Mesodermal cell (in vitro differentiated cells): ENCODE results near the gene DTD2. TPM values are rescaled to one million over a fixed set of nuclear protein-coding genes. Genes with fewer than 3 reads are reported as not detected.

Experiments
- H3K27ac ChIP-seq: 2 replicates; pipeline ENCODE4 v1.7.0; 2013; ENCODE audit warnings: mild to moderate bottlenecking, low read depth, low read length, moderate library complexity; ENCODE audit not compliant: severe bottlenecking
- H3K36me3 ChIP-seq: 2 replicates; pipeline ENCODE4 v1.7.1; 2013; ENCODE audit warnings: mild to moderate bottlenecking, low read length, moderate library complexity; ENCODE audit not compliant: control insufficient read depth, insufficient read depth
- H3K4me1 ChIP-seq: one replicate; pipeline ENCODE4 v1.7.1; 2013; ENCODE audit warnings: mild to moderate bottlenecking, low read length; ENCODE audit not compliant: insufficient read depth, control insufficient read depth, poor library complexity, severe bottlenecking
- H3K4me3 ChIP-seq: 2 replicates; pipeline ENCODE4 v1.7.0; 2013; ENCODE audit warnings: low read length, control low read depth, mild to moderate bottlenecking; ENCODE audit not compliant: insufficient read depth, poor library complexity, severe bottlenecking; ENCODE audit errors: extremely low read depth
- H3K9me3 ChIP-seq: 2 replicates; pipeline ENCODE4 v1.7.1; 2013; ENCODE audit warnings: mild to moderate bottlenecking, low read length, moderate library complexity; ENCODE audit not compliant: control insufficient read depth
- WGBS, 2 experiments: methylation state at CpG; one replicate each; pipeline ENCODE4 v1.1.5; 2013; ENCODE audit warnings: missing lambda C conversion rate in 2 of 2; ENCODE audit not compliant: insufficient coverage in 2 of 2; 5-methylcytosine and 5-hydroxymethylcytosine counted together
- polyA plus RNA-seq, 2 experiments: library from polyadenylated mRNA; stranded (reverse); fragments of 50-300 nt; gene quantifications; one replicate each; pipeline ENCODE4 v1.2.3, GENCODE V29; 2013

Gene DTD2
- polyA plus RNA-seq (2013, experiment 1 of 2): 9.8 TPM
- 11.9 TPM for polyA plus RNA-seq (2013, experiment 2 of 2)

GRCh38 chr14:31456841-31457664 is at the start of gene DTD2:
TSS of gene DTD2 (minus strand) at chr14:31457506. CDS start at chr14:31457393, 113 bp downstream.
- 1% methylated on average over 50 to 63 of the region's 70 CpGs for WGBS, 2 experiments
- peak within 1 kb of the TSS; percentile 89 for H3K27ac ChIP-seq

GRCh38 chr14:31505411-31505810 is 48.1 kb upstream of the DTD2 start:
- Histone ChIP-seq H3K9me3 (no peaks in the 10 kb centered on the region), H3K4me3 (no peak overlapping the region), H3K4me1 (no peaks in the 10 kb centered on the region), H3K36me3 (no peaks in the 10 kb centered on the region), H3K27ac (no peak overlapping the region)
- no CpG with 5 or more reads among the region's 1 CpG for WGBS, 2 experiments

More at GRCh38 chr14:31456841-31457664, at the start of gene DTD2:
- Histone ChIP-seq H3K4me1 (peaks cover 11% of the 10 kb centered on the region), H3K4me3 (peak within 1 kb of the TSS; percentile 65), H3K9me3 (no peaks in the 10 kb centered on the region), H3K36me3 (peaks cover 9% of the 10 kb centered on the region)

DNA sequence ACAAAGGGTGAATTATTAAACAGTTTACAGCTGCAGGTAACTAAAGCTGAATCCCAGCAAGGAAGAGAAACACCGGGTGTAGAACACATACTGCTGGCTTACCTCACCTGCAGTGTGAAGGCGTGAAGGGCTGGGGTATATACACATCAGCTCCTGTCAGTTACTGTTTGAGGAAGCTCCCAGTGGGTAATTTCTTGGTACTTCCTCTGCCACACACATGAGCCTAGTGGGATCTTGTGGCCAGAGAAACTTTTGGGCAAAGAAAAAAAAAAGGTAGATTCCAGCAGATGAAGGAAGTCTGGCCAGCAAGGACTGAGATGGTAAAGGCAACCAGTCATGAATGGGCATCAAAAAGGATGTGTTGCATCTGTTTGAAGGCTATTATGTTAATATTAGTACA is 44.6 kb upstream of the DTD2 start:
- Histone ChIP-seq H3K9me3 (no peaks in the 10 kb centered on the region), H3K36me3 (no peaks in the 10 kb centered on the region), H3K27ac (no peak overlapping the region), H3K4me1 (no peaks in the 10 kb centered on the region), H3K4me3 (no peak overlapping the region)
- WGBS, 2 experiments: 60 to 94% methylated on average over 1 to 2 of the region's 2 CpGs

DNA sequence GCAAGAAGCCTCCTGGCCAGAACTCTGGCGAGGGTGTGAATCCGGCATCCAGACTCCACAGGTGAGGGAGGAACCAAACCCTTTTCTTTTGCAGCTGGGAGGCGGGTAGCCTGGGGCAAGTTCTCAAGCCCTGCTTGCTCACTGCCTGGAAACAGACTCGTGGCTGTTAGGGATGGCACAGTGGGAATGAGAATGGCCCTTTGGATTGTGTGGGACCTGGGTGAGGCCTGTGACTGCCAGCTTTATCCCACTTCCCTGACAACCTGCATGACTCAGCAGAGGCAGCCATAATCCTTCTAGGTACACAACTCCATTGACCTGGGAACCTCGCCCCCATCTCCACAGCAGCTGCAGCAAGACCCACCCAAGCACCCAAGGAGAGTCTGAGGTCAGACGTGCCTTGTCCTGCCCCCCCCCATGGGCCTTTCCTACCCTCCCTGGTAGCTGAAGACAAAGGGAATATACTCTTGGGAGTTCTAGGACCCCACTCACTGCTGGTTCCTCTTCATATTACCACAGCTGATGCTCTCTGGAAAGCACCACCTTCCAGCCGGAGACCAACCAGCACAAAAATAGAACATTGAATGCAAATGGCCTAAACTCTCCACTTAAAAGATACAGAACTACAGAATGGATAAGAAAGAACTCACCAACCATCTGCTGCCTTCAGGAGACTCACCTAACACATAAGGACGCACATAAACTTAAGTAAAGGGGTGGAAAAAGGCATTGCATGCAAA is 35.6 kb upstream of the DTD2 start:
- 87 to 95% methylated on average over 3 to 6 of the region's 8 CpGs for WGBS, 2 experiments
- H3K9me3 ChIP-seq: no peaks in the 10 kb centered on the region
- H3K4me1 ChIP-seq: no peaks in the 10 kb centered on the region
- H3K36me3 ChIP-seq: no peaks in the 10 kb centered on the region
- H3K4me3 ChIP-seq: no peak overlapping the region
- H3K27ac ChIP-seq: no peak overlapping the region

GRCh38 chr14:31489691-31490090 is 32.4 kb upstream of the DTD2 start:
- Histone ChIP-seq H3K36me3 (no peaks in the 10 kb centered on the region), H3K27ac (no peak overlapping the region), H3K4me1 (no peaks in the 10 kb centered on the region), H3K4me3 (no peak overlapping the region), H3K9me3 (no peaks in the 10 kb centered on the region)

DNA sequence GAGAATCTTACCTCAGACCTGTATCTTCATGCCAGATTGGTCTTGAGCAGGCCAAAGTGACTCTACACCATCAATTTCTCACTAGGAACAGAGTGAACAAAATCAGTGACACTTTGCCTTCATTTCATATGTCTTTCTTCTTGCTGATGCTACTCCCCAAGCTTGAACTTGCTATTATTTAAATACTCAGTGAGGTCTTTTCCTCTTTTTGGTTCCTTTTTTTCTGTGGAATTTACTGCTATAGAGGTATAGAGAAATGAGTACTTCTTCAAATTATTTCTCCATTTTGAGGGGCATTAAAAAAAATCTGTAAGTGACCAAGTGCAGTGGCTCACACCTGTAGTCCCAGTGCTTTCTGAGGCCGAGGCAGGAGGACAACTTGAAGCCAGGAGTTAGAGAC is 30.6 kb upstream of the DTD2 start, which contains the start of gene GPR33:
Gene GPR33, minus strand, starts transcription at position 154 of the 400 bp plus-strand sequence. CDS start 4,074 bp downstream, outside the sequence.
- H3K36me3 ChIP-seq: no peaks in the 10 kb centered on the region
- no peaks in the 10 kb centered on the region for H3K9me3 ChIP-seq
- no peak within 1 kb of the TSS for H3K4me3 ChIP-seq
- WGBS, 2 experiments: 71 to 91% methylated on average over 1 of the region's 1 CpG
- H3K4me1 ChIP-seq: no peaks in the 10 kb centered on the region
- no peak within 1 kb of the TSS for H3K27ac ChIP-seq

GRCh38 chr14:31486764-31487163 is 29.5 kb upstream of the DTD2 start:
- WGBS, 2 experiments: 65 to 77% methylated on average over 2 of the region's 2 CpGs
- Histone ChIP-seq H3K36me3 (no peaks in the 10 kb centered on the region), H3K9me3 (no peaks in the 10 kb centered on the region), H3K27ac (no peak overlapping the region), H3K4me3 (no peak overlapping the region), H3K4me1 (no peaks in the 10 kb centered on the region)

GRCh38 chr14:31484754-31485153 is 27.4 kb upstream of the DTD2 start:
- H3K9me3 ChIP-seq: no peaks in the 10 kb centered on the region
- H3K36me3 ChIP-seq: no peaks in the 10 kb centered on the region
- H3K4me3 ChIP-seq: no peak overlapping the region
- no peaks in the 10 kb centered on the region for H3K4me1 ChIP-seq
- WGBS, 2 experiments: 83 to 94% methylated on average over 1 to 3 of the region's 3 CpGs
- H3K27ac ChIP-seq: no peak overlapping the region

- Histone ChIP-seq H3K27ac (no peak overlapping the region), H3K4me1 (no peaks in the 10 kb centered on the region), H3K36me3 (no peaks in the 10 kb centered on the region), H3K9me3 (no peaks in the 10 kb centered on the region), H3K4me3 (no peak overlapping the region)
- 100% methylated on average over 1 of the region's 4 CpGs; no CpG with 5 or more reads in 1 of the 2 experiments for WGBS, 2 experiments
Measured at GRCh38 chr14:31480156-31480555, 22.9 kb upstream of the DTD2 start.

DNA sequence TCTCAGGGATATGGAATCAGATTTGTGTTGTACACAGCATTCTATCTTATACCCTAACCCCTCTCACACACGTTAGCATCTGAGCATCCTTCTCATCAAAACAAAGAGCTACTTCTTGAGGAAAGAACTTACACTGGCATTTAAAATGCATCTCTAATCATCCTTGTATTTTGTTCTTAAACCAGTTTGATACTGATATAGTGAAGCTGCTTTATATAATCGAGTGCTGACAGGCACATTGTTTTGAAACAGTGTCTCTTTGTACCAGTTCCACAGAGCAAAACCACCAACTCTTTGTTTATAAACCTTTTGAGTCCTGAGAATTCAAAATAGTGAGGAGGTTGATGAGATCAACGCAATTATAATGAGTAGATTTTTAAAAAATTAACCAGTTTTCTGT is 21.7 kb upstream of the DTD2 start:
- WGBS, 2 experiments: no CpG with 5 or more reads among the region's 3 CpGs
- H3K4me1 ChIP-seq: no peaks in the 10 kb centered on the region
- no peaks in the 10 kb centered on the region for H3K36me3 ChIP-seq
- H3K9me3 ChIP-seq: no peaks in the 10 kb centered on the region
- no peak overlapping the region for H3K4me3 ChIP-seq
- no peak overlapping the region for H3K27ac ChIP-seq

- H3K36me3 ChIP-seq: no peaks in the 10 kb centered on the region
- WGBS, 2 experiments: 88 to 92% methylated on average over 6 of the region's 6 CpGs
Measured at GRCh38 chr14:31477248-31477647, 19.9 kb upstream of the DTD2 start.

More at GRCh38 chr14:31477248-31477647, 19.9 kb upstream of the DTD2 start:
- Histone ChIP-seq H3K4me3 (no peak overlapping the region), H3K27ac (no peak overlapping the region), H3K9me3 (no peaks in the 10 kb centered on the region), H3K4me1 (no peaks in the 10 kb centered on the region)
